H9 (cell line): ENCODE data around the gene PHACTR2. TPM values are rescaled to one million over a fixed set of nuclear protein-coding genes. Genes with fewer than 3 reads are reported as not detected.

Experiments
- DNase-seq: peaks from one replicate; pipeline ENCODE4 v3.0.0-alpha.2; 2017
- H2AFZ ChIP-seq: one replicate; pipeline ENCODE4 v1.6.1; 2013; ENCODE audit warnings: mild to moderate bottlenecking, low read length, control low read depth, moderate library complexity
- H2AK5ac ChIP-seq: 2 replicates; pipeline ENCODE4 v1.6.1; 2013; ENCODE audit warnings: low read length, control low read depth, mixed read lengths; ENCODE audit not compliant: insufficient read length
- H2BK120ac ChIP-seq: one replicate; pipeline ENCODE4 v1.6.1; 2013; ENCODE audit warnings: low read depth, mild to moderate bottlenecking, low read length, control low read depth, inconsistent platforms; ENCODE audit not compliant: poor library complexity, severe bottlenecking
- H2BK12ac ChIP-seq: 2 replicates; pipeline ENCODE4 v1.6.1; 2013; ENCODE audit warnings: low read length, control low read depth, mixed read lengths, low read depth; ENCODE audit not compliant: insufficient read length
- H2BK15ac ChIP-seq: 2 replicates; pipeline ENCODE4 v1.6.1; 2013; ENCODE audit warnings: low read depth, low read length, control low read depth
- H2BK20ac ChIP-seq: one replicate; pipeline ENCODE4 v1.6.1; 2013; ENCODE audit warnings: low read depth, mild to moderate bottlenecking, low read length, control low read depth, inconsistent platforms; ENCODE audit not compliant: poor library complexity, severe bottlenecking
- H2BK5ac ChIP-seq: 2 replicates; pipeline ENCODE4 v1.6.1; 2013; ENCODE audit warnings: low read length, control low read depth, mixed read lengths; ENCODE audit not compliant: insufficient read length
- H3K14ac ChIP-seq: 2 replicates; pipeline ENCODE4 v1.6.1; 2013; ENCODE audit warnings: low read length, control low read depth; ENCODE audit not compliant: insufficient read depth
- H3K18ac ChIP-seq: 2 replicates; pipeline ENCODE4 v1.6.1; 2013; ENCODE audit warnings: low read depth, mild to moderate bottlenecking, mixed read lengths, low read length, control low read depth; ENCODE audit not compliant: insufficient read length
- H3K23ac ChIP-seq: 2 replicates; pipeline ENCODE4 v1.6.1; 2013; ENCODE audit warnings: low read length, control low read depth, mixed read lengths, low read depth; ENCODE audit not compliant: insufficient read length
- H3K23me2 ChIP-seq: 2 replicates; pipeline ENCODE4 v1.6.1; 2013; ENCODE audit warnings: low read depth, mild to moderate bottlenecking, mixed read lengths, low read length, control low read depth; ENCODE audit not compliant: insufficient read length, poor library complexity, severe bottlenecking
- H3K27ac ChIP-seq: 2 replicates; pipeline ENCODE4 v1.5.1; 2013; ENCODE audit warnings: low read length, control low read depth, mixed read lengths, low read depth; ENCODE audit not compliant: insufficient read length
- H3K27me3 ChIP-seq: 2 replicates; pipeline ENCODE4 v1.6.1; 2013; ENCODE audit warnings: low read length, control low read depth, inconsistent platforms; ENCODE audit not compliant: insufficient read depth
- H3K4ac ChIP-seq: 2 replicates; pipeline ENCODE4 v1.6.1; 2013; ENCODE audit warnings: low read depth, mild to moderate bottlenecking, control low read depth, inconsistent platforms, low read length, moderate library complexity
- H3K4me1 ChIP-seq: 2 replicates; pipeline ENCODE4 v1.6.1; 2013; ENCODE audit warnings: low read length, control low read depth, inconsistent platforms; ENCODE audit not compliant: insufficient read depth
- H3K4me2 ChIP-seq: 2 replicates; pipeline ENCODE4 v1.6.1; 2013; ENCODE audit warnings: low read length, control low read depth, mixed read lengths; ENCODE audit not compliant: insufficient read length, insufficient read depth
- H3K56ac ChIP-seq: 2 replicates; pipeline ENCODE4 v1.6.1; 2013; ENCODE audit warnings: low read depth, mild to moderate bottlenecking, mixed read lengths, low read length, control low read depth; ENCODE audit not compliant: insufficient read length
- H3K79me1 ChIP-seq: 2 replicates; pipeline ENCODE4 v1.6.1; 2013; ENCODE audit warnings: low read depth, mild to moderate bottlenecking, moderate library complexity, low read length, control low read depth, inconsistent platforms; ENCODE audit not compliant: insufficient read depth, poor library complexity, severe bottlenecking
- H3K79me2 ChIP-seq: 2 replicates; pipeline ENCODE4 v1.6.1; 2013; ENCODE audit warnings: low read length, control low read depth, inconsistent platforms; ENCODE audit not compliant: insufficient read depth
- H3K9ac ChIP-seq: 2 replicates; pipeline ENCODE4 v1.6.1; 2013; ENCODE audit warnings: low read length, control low read depth, mixed read lengths; ENCODE audit not compliant: insufficient read length; ENCODE audit errors: extremely low read depth
- H3K9me3 ChIP-seq: one replicate; pipeline ENCODE4 v1.6.1; 2013; ENCODE audit warnings: low read depth, low read length, inconsistent platforms; ENCODE audit not compliant: control insufficient read depth
- H3T11ph ChIP-seq: one replicate; pipeline ENCODE4 v1.6.1; 2013; ENCODE audit warnings: mild to moderate bottlenecking, low read length, control low read depth, inconsistent platforms
- H4K20me1 ChIP-seq: one replicate; pipeline ENCODE4 v1.6.1; 2013; ENCODE audit not compliant: control insufficient read depth, insufficient read length, insufficient read depth
- H4K5ac ChIP-seq: 2 replicates; pipeline ENCODE4 v1.6.1; 2013; ENCODE audit warnings: low read depth, mild to moderate bottlenecking, mixed read lengths, low read length, control low read depth; ENCODE audit not compliant: insufficient read length
- H4K8ac ChIP-seq: replicated peaks from 2 replicates; pipeline ENCODE4 v1.6.1; 2013; ENCODE audit warnings: low read length, control low read depth, mixed read lengths, low read depth; ENCODE audit not compliant: insufficient read length
- H4K91ac ChIP-seq: 2 replicates; pipeline ENCODE4 v1.6.1; 2013; ENCODE audit warnings: low read depth, mild to moderate bottlenecking, moderate library complexity, mixed read lengths, low read length, control low read depth; ENCODE audit not compliant: insufficient read length
- H3K27ac Mint-ChIP-seq, 3 experiments: 2 replicates in 2 of 3; 3 replicates in 1 of 3; pipeline ENCODE4 v1.8.0; 2020 to 2021; ENCODE audit warnings: mixed read lengths in 3 of 3, mild to moderate bottlenecking in 1 of 3, moderate library complexity in 1 of 3
- H3K27me3 Mint-ChIP-seq: 2 replicates; pipeline ENCODE4 v1.8.0; 2021; ENCODE audit warnings: low read depth, mild to moderate bottlenecking, moderate library complexity, mixed read lengths
- H3K36me3 Mint-ChIP-seq, 3 experiments: 2 replicates in 2 of 3; 3 replicates in 1 of 3; pipeline ENCODE4 v1.8.0; 2020 to 2021; ENCODE audit warnings: low read depth in 3 of 3, mixed read lengths in 3 of 3; ENCODE audit not compliant: insufficient read depth in 1 of 3
- H3K4me1 Mint-ChIP-seq, 2 experiments: 2 replicates each; pipeline ENCODE4 v1.8.0; 2020; ENCODE audit warnings: mixed read lengths in 2 of 2
- H3K4me3 Mint-ChIP-seq, 2 experiments: 2 replicates in 1 of 2; 3 replicates in 1 of 2; pipeline ENCODE4 v1.8.0; 2020 to 2021; ENCODE audit warnings: mild to moderate bottlenecking in 2 of 2, mixed read lengths in 2 of 2, moderate library complexity in 1 of 2
- H3K9me3 Mint-ChIP-seq, 2 experiments: 2 replicates in 1 of 2; 3 replicates in 1 of 2; pipeline ENCODE4 v1.8.0; 2020; ENCODE audit warnings: mild to moderate bottlenecking in 2 of 2, mixed read lengths in 2 of 2, moderate library complexity in 1 of 2
- WGBS: extraction: QIAGEN DNeasy Blood & Tissue Kit; methylation state at CpG from one replicate; pipeline ENCODE4 v1.1.7; 2013; ENCODE audit warnings: missing lambda C conversion rate, low lambda C conversion rate, mixed read lengths; ENCODE audit not compliant: insufficient read length; ENCODE audit errors: extremely low coverage; 5-methylcytosine and 5-hydroxymethylcytosine counted together
- total RNA-seq: library from RNA; stranded (reverse); gene quantifications from 2 replicates; pipeline ENCODE4 v1.2.1, GENCODE V29; 2021
- TF ChIP-seq, protein P1 (sequence below): fragments of 200-600 bp; sonication (generic); conservative IDR thresholded peaks from 3 replicates; pipeline ENCODE4 v1.8.0; 2021; ENCODE audit warnings: antibody characterized with exemption, mild to moderate bottlenecking

PHACTR2 gene
- total RNA-seq, 1 experiment from 2014 or later, result 131 TPM

DNA sequence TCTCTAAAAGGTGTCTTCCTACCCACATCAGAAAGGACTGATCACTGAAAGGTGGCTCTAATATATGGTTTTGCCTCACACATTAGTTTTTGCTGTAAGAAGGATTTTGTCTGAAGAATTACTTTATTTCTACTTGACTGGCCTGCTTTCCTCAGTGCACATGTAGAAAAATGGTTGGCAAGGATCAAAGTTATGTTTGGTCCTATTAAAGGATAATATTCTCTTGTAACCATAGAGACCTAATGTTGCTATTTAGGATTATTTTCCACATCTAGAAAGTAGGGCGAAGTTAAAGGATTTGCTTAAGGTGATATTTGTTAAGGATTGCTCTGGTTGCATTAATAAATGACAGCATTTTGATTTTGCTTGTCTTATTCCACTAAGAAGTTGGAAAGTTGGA is 40.7 kb downstream of the PHACTR2 start:
- Histone ChIP-seq H2BK12ac (no peak overlapping the region), H3K4me1 (peaks cover 3% of the 10 kb centered on the region; the same call in 1 of the 2 replicates), H3K23me2 (no peaks in the 10 kb centered on the region), H4K5ac (no peak overlapping the region), H2AFZ (no peak overlapping the region), H2BK15ac (no peak overlapping the region), H2BK5ac (no peak overlapping the region), H3K23ac (no peak overlapping the region), H4K91ac (no peak overlapping the region), H3K79me1 (peaks cover 3% of the 10 kb centered on the region), H3K56ac (no peak overlapping the region), H3K27me3 (no peaks in the 10 kb centered on the region), H3K18ac (no peak overlapping the region), H2AK5ac (no peak overlapping the region), H2BK120ac (no peak overlapping the region), H4K20me1 (no peaks in the 10 kb centered on the region), H4K8ac (no peak overlapping the region), H3T11ph (no peak overlapping the region), H3K79me2 (0 out of 2 replicates have a peak, but pooled peaks cover 2% of the 10 kb centered on the region), H3K14ac (no peak overlapping the region), H3K4me2 (no peak overlapping the region), H3K9me3 (no peaks in the 10 kb centered on the region), H2BK20ac (no peak overlapping the region), H3K4ac (no peak overlapping the region), H3K9ac (no peak overlapping the region), H3K27ac (no peak overlapping the region)
- Mint-ChIP-seq H3K4me3 (no peak overlapping the region), H3K36me3 (peaks cover 7 to 61% (median 31%) of the 10 kb centered on the region in 3 experiments; a peak in 6 of 7 replicates), H3K4me1 (peaks cover 5 to 6% of the 10 kb centered on the region in 2 experiments), H3K27me3 (no peaks in the 10 kb centered on the region), H3K9me3 (no peaks in the 10 kb centered on the region; a peak in 1 of 5 replicates), H3K27ac (no peak overlapping the region; a peak in 2 of 7 replicates)
- TF ChIP-seq, protein P1, sequence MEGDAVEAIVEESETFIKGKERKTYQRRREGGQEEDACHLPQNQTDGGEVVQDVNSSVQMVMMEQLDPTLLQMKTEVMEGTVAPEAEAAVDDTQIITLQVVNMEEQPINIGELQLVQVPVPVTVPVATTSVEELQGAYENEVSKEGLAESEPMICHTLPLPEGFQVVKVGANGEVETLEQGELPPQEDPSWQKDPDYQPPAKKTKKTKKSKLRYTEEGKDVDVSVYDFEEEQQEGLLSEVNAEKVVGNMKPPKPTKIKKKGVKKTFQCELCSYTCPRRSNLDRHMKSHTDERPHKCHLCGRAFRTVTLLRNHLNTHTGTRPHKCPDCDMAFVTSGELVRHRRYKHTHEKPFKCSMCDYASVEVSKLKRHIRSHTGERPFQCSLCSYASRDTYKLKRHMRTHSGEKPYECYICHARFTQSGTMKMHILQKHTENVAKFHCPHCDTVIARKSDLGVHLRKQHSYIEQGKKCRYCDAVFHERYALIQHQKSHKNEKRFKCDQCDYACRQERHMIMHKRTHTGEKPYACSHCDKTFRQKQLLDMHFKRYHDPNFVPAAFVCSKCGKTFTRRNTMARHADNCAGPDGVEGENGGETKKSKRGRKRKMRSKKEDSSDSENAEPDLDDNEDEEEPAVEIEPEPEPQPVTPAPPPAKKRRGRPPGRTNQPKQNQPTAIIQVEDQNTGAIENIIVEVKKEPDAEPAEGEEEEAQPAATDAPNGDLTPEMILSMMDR, result no peak
- WGBS, result no CpG with 5 or more reads among the region's 1 CpG
- DNase-seq, result no peak
